HG03571 (cell line): ENCODE measurements around the gene GALM.
"Not testable (repeated sequence)": the region's sequence is repeated elsewhere in the genome, so short reads cannot be mapped to it uniquely, and the experiment has no call there.

ENCODE experiments used
- ATAC-seq: cut with Tn5 transposase; IDR thresholded peaks from one replicate; pipeline ENCODE4 v1.9.1; 2021; ENCODE audit not compliant: unreplicated experiment

GALM gene

DNA sequence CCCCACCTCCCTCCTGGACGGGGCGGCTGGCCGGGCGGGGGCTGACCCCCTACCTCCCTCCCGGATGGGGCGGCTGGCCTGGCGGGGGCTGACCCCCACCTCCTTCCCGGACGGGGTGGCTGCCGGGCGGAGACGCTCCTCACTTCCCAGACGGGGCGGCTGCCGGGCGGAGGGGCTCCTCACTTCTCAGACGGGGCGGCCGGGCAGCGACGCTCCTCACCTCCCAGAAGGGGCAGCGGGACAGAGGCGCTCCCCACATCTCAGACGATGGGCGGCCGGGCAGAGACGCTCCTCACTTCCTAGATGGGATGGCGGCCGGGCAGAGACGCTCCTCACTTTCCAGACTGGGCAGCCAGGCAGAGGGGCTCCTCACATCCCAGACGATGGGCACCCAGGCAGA, 90.0 kb downstream of the GALM start:
- ATAC-seq, result not testable (repeated sequence)

DNA sequence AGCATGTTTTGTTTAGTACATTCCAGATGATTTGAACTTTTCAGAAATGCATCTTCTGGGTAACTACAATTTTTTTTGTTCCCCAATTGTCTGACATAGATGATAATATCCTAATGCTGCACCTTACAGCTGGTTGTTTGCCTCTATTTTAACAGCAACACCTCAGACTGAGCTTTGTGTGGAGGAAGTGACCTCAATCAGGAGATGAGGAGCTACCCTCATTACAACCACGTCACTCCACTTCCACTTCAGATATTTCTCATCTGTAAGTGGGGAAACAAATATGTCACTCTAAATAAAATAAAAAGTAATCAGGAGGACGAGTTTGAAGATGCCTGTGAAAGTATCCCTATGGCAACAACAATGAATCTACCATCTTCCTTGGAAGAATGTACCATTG, 97.3 kb downstream of the GALM start:
- ATAC-seq, result no peak

DNA sequence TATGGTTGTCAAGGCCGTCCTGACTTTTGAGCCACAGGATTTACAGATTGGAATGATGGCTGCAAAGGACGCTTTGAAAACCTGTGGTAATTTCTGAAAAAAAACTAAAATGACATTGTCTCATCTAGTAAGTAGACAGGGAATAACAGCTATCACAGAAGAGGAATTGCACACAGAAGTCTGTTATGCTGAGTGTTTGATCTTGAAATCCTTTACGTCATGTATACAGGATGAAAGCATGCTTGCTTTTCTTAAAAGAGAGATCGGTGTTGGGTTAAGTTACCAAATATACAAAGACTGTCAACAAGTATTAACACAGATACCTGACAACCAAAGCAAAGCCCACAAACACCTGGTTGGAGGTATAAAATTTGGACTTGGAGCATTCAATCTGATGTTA, 97.8 kb downstream of the GALM start:
- no peak for ATAC-seq

DNA sequence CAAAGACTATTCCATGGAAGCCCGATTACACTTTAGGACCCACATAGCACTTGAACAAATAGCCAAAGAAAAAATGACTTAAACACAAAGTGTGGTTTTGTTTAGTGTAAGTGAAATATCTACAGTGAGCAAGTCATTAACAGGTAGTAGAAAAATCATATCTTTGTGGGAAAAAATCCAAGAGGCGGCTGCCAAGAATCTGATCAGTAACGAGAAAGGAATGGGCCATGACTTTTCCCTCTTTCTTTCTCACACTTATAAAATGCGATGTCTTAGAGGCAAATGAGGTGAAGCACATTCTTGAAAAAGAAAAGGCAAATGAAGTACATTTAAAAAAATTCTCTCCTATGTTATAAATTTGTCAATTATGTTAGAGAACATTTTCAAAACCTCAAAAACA, 99.2 kb downstream of the GALM start:
- ATAC-seq, result no peak

DNA sequence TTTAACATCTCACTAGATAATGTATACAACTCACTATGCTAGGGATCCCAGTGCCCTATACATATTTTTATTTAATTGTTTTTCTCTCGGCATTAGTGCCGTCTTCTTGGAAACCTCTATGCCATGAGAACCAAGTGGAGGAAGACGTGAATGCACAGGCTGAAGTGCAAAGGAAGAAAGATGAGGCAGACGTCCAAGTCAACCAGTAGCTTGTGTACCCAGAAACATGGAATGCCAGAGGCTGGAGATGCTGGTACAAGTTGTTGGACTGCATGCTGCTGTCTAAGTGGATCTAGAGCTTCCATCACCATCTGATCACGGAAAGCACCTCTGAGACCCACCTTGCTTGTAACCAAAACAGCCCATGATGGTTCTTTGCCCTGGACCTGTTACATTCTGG, 99.6 kb downstream of the GALM start:
- no peak for ATAC-seq

DNA sequence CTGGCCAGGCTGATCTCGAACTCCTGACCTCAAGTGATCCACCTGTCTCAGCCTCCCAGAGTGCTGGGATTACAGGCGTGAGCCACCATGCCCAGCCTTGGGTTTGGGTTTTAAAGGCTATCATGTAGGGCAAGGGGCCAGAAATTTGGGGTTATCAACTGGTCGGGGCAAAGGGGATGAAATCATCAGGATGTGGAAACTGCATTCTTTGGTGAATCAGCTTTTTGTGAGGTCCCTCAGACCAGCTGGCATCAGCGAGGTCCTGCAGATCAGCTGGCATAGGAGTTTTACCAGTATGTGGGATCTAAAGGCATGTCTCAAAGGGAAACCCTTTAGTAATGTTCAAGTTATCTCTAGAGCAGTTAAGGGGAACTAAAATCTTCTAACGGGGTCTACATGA, 105.7 kb downstream of the GALM start:
- ATAC-seq, result no peak

DNA sequence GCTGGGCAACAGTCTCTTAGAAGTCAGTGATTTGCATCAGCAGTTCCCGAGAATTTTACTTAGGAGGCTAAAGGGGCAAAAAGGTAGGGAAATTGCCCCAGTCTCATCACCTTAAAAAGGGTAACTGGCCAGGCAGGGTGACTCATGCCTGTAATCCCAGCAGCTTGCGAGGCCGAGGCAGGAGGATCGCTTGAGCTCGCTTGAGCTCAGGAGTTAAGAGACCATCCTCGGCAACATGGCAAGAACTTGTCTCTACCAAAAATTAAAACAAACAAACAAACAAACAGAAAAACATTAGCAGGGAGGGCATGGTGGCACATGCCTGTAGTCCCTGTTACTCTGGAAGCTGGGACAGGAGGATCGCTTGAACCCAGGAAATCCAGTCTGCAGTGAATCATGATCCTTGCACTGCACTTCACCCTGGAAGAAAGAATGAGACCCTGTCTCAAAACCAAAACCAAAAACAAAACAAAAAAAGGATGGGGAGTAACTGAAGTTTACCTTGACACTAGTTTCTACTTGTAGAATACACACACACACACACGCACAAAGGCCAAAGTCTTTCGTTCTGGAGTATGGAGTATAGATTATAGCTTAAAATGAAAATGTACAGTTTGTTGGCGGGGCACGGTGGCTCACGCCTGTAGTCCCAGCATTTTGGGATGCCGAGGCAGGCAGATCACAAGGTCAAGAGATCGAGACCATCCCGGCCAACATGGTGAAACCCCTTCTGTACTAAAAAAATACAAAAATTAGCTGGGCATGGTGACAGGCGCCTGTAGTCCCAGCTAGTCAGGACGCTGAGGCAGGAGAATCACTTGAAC, 109.4 kb downstream of the GALM start:
- no peak for ATAC-seq

DNA sequence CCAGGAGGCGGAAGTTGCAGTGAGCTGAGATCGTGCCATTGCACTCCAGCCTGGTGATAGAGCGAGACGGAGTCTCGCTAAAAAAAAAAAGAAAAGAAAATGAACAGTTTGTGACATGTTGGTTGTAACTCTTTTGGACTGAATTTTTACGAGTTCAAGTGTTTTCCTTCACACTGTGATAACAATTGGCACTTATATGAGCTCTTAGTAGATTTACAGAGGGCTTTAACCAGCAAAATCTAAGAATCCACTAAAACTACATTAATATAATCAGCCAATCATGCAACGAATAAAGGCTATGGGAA, 110.0 kb downstream of the GALM start:
- ATAC-seq, result no peak

DNA sequence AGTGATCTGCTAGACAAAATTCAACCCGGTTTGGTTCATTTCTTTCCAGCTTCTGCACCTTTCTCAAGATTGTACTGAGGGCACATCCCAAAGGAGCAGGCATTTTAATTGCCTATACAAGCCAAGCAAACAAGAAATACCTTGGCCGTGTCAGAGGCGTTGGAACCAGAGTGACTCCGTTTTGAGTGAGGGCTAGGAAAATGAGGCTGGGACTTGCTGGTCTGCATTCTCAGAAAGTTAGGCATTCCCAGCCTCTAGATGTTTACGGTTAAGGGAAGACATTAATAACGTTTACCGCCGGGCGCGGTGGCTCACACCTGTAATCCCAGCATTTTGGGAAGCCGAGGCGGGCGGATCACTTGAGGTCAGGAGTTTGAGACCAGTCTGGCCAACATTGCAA, 110.6 kb downstream of the GALM start:
- ATAC-seq, result no peak

DNA sequence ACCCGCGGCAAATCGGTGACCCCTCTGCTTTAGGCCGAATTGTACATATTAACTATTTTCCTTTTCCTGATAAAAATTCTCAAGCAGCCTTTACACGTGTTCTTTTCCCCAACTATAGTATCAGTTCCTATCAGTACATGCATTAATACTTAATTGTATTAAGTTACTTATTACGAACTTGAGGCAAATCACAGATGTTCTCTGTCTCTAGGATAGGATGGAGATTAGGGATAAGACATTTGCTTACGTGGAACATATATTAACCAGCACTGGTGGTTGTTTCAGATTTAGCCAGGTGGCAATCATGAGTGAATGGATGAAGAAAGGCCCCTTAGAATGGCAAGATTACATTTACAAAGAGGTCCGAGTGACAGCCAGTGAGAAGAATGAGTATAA, 112.8 kb downstream of the GALM start:
- ATAC-seq, result no peak

DNA sequence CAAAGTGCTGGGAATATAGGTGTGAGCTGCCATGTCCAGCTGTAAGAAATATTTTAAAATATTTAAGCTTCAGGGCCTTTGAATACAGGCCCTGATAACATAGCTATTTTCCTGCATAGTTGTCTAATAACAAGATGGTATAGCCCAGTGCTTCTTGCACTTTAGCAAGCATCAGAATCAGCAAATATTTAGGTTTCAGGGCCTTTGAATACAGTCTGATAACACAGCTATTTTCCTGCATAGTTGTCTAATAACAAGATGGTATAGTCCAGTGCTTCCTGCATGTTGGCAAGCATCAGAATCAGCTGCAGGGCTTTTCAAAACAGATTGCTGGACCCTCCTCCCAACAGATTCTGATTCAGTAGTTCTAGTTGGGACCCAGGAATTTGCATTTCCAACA, 117.7 kb downstream of the GALM start:
- no peak for ATAC-seq
